Breast epithelium (tissue), 4 donors: ENCODE measurements around the gene PSAT1. TPM values are rescaled to one million over a fixed set of nuclear protein-coding genes. Genes with fewer than 3 reads are reported as not detected.

Experiments used
- DNase-seq, 2 donors: peaks; one replicate each; pipeline ENCODE4 v3.0.0-alpha.2; 2019; ENCODE audit warnings: low spot score in 2 of 2
- H3K27ac ChIP-seq, 2 donors: fragments of 200-600 bp; sonication (generic) in 1 of 2; one replicate each; pipeline ENCODE4 v1.5.1; 2016 to 2019; ENCODE audit warnings: mild to moderate bottlenecking in 1 of 2
- H3K27me3 ChIP-seq, 2 donors: fragments of 200-600 bp; sonication (generic) in 1 of 2; one replicate each; pipeline versions ENCODE4 v1.5.1 to v1.6.0; 2017 to 2019; ENCODE audit warnings: control low read depth in 1 of 2, mild to moderate bottlenecking in 1 of 2
- H3K36me3 ChIP-seq: fragments of 200-600 bp; one replicate; pipeline ENCODE4 v1.5.1; 2019
- H3K4me1 ChIP-seq, 2 donors: fragments of 200-600 bp; sonication (generic); one replicate each; pipeline ENCODE4 v1.5.1; 2016 to 2019; ENCODE audit warnings: control low read depth in 1 of 2
- H3K4me3 ChIP-seq, 3 donors: fragments of 200-600 bp; sonication (generic); 1 replicate in 2 of 3; 2 replicates in 1 of 3; pipeline ENCODE4 v1.5.1; 2016 to 2019; ENCODE audit warnings: mild to moderate bottlenecking in 3 of 3, moderate library complexity in 2 of 3
- H3K9me3 ChIP-seq, 2 donors: fragments of 200-600 bp; sonication (generic) in 1 of 2; one replicate each; pipeline ENCODE4 v1.5.1; 2016 to 2019; ENCODE audit warnings: control low read depth in 1 of 2
- CTCF ChIP-seq, 3 donors: fragments of 450-650 bp; IDR thresholded peaks; one replicate each; pipeline ENCODE4 v1.5.1; 2016 to 2017; ENCODE audit warnings: antibody characterized with exemption in 3 of 3, mild to moderate bottlenecking in 3 of 3, moderate library complexity in 3 of 3
- POLR2A ChIP-seq: fragments of 450-650 bp; IDR thresholded peaks from one replicate; pipeline ENCODE4 v1.6.1; 2016; ENCODE audit warnings: antibody characterized with exemption, mild to moderate bottlenecking, moderate library complexity
- POLR2AphosphoS5 ChIP-seq, 3 donors: sonication (generic); formaldehyde crosslinking; IDR thresholded peaks; one replicate each; pipeline ENCODE4 v1.6.1; 2017; ENCODE audit warnings: antibody characterized with exemption in 3 of 3
- intact Hi-C: fragments of 100-400 bp; cut with DNase I; formaldehyde crosslinking; loops from one replicate; pipeline ENCODE4 v1.15.1; 2023; ENCODE audit warnings: low total_unique reads
- total RNA-seq, 3 donors: library from RNA; depleted of rRNA; stranded (reverse); fragments of >200 nt; gene quantifications; one replicate each; pipeline ENCODE4 v1.1.0, GENCODE V29; 2016

The PSAT1 gene
- total RNA-seq, 3 donors from 2014 or later, result 0.48 to 7.6 (median 2.3) TPM

GRCh38 chr9:78311075-78311474, 14.2 kb downstream of the PSAT1 start:
- TF ChIP-seq POLR2AphosphoS5 (IDR thresholded peaks at IDR 0.05) (no peak), POLR2A (no peak)
- H3K27me3 ChIP-seq, result no peaks in the 10 kb centered on the region
- no peaks in the 10 kb centered on the region for H3K4me1 ChIP-seq
- no peaks in the 10 kb centered on the region for H3K36me3 ChIP-seq
- no peak for DNase-seq
- no peak overlapping the region for H3K27ac ChIP-seq
- intact Hi-C loops, result no loop called here
- no peak overlapping the region for H3K4me3 ChIP-seq
- H3K9me3 ChIP-seq, result no peaks in the 10 kb centered on the region

- intact Hi-C loops, result no loop called here
- H3K27ac ChIP-seq, result no peak overlapping the region
- no peak for DNase-seq
- no peaks in the 10 kb centered on the region for H3K9me3 ChIP-seq
- H3K4me3 ChIP-seq, result no peak overlapping the region
- no peaks in the 10 kb centered on the region for H3K4me1 ChIP-seq
- no peak for TF ChIP-seq POLR2A
- TF ChIP-seq POLR2AphosphoS5 (IDR thresholded peaks at IDR 0.05), result no peak
- TF ChIP-seq CTCF (IDR thresholded peaks at IDR 0.05), result no peak
- no peaks in the 10 kb centered on the region for H3K36me3 ChIP-seq
- H3K27me3 ChIP-seq, result no peaks in the 10 kb centered on the region
Observed at GRCh38 chr9:78311886-78312524, 15.1 kb downstream of the PSAT1 start.

- Histone ChIP-seq H3K4me3 (no peak overlapping the region), H3K9me3 (no peaks in the 10 kb centered on the region), H3K36me3 (no peaks in the 10 kb centered on the region), H3K4me1 (no peaks in the 10 kb centered on the region), H3K27me3 (no peaks in the 10 kb centered on the region), H3K27ac (no peak overlapping the region)
- DNase-seq, result no peak
- TF ChIP-seq CTCF (IDR thresholded peaks at IDR 0.05) (no peak), POLR2A (no peak), POLR2AphosphoS5 (IDR thresholded peaks at IDR 0.05) (no peak)
- intact Hi-C loops, result no loop called here
Observed at GRCh38 chr9:78314550-78314949, 17.6 kb downstream of the PSAT1 start.

- Histone ChIP-seq H3K4me1 (no peaks in the 10 kb centered on the region), H3K27ac (no peak overlapping the region), H3K4me3 (no peak overlapping the region), H3K36me3 (no peaks in the 10 kb centered on the region), H3K9me3 (no peaks in the 10 kb centered on the region), H3K27me3 (no peaks in the 10 kb centered on the region)
- intact Hi-C loops, result no loop called here
- peak in 1 of 2 donors; percentile 27 for DNase-seq
- no peak for TF ChIP-seq POLR2A
- TF ChIP-seq POLR2AphosphoS5 (IDR thresholded peaks at IDR 0.05), result no peak
- TF ChIP-seq CTCF (IDR thresholded peaks at IDR 0.05), result no peak
Observed at GRCh38 chr9:78314953-78315870, 18.3 kb downstream of the PSAT1 start.

- no peak for TF ChIP-seq POLR2AphosphoS5 (IDR thresholded peaks at IDR 0.05)
- no peak for TF ChIP-seq CTCF (IDR thresholded peaks at IDR 0.05)
- TF ChIP-seq POLR2A, result no peak
- no peak overlapping the region for H3K27ac ChIP-seq
- intact Hi-C loops, result no loop called here
- H3K36me3 ChIP-seq, result no peaks in the 10 kb centered on the region
- no peaks in the 10 kb centered on the region for H3K27me3 ChIP-seq
- no peaks in the 10 kb centered on the region for H3K9me3 ChIP-seq
- no peak overlapping the region for H3K4me3 ChIP-seq
- no peak for DNase-seq
- no peaks in the 10 kb centered on the region for H3K4me1 ChIP-seq
Observed at GRCh38 chr9:78316166-78316892, 19.4 kb downstream of the PSAT1 start.
